A673 (cell line): ENCODE measurements around the gene BLCAP.

Source experiments
- EZH2 ChIP-seq: fragments of 200-600 bp; sonication (generic); IDR thresholded peaks from 2 replicates; pipeline ENCODE4 v1.6.1; 2017; ENCODE audit warnings: borderline replicate concordance, low read depth, mild to moderate bottlenecking, mixed read lengths, antibody characterized with exemption, low read length; ENCODE audit not compliant: poor library complexity, severe bottlenecking
- TF ChIP-seq, protein P1 (sequence below): fragments of 300-800, 200-600 bp; sonication (generic); conservative IDR thresholded peaks from 2 replicates; pipeline ENCODE4 v1.5.1; 2017; ENCODE audit warnings: low read depth, mild to moderate bottlenecking, antibody characterized with exemption, low read length, moderate library complexity, mixed read lengths

DNA sequence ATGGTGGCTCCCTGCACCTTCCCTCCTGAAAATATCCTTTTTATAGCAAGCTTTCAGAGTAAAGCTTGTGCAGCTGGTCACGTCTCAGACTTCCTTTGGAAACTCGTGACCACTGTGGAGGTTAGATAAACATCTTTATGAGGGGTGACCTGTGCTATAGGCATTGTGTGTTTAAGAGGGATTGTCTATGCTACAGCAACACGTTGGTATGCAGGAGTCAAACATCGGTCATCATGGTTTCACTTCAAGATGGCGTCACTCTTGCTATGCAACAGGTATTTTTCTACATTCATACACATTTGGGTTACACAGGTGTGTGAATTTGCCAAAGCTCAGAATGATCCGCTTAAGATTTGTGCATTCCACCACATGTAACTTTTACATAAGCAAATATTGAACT lies 14.6 kb upstream of the BLCAP start:
- TF ChIP-seq, protein P1, sequence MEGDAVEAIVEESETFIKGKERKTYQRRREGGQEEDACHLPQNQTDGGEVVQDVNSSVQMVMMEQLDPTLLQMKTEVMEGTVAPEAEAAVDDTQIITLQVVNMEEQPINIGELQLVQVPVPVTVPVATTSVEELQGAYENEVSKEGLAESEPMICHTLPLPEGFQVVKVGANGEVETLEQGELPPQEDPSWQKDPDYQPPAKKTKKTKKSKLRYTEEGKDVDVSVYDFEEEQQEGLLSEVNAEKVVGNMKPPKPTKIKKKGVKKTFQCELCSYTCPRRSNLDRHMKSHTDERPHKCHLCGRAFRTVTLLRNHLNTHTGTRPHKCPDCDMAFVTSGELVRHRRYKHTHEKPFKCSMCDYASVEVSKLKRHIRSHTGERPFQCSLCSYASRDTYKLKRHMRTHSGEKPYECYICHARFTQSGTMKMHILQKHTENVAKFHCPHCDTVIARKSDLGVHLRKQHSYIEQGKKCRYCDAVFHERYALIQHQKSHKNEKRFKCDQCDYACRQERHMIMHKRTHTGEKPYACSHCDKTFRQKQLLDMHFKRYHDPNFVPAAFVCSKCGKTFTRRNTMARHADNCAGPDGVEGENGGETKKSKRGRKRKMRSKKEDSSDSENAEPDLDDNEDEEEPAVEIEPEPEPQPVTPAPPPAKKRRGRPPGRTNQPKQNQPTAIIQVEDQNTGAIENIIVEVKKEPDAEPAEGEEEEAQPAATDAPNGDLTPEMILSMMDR, result no peak
- TF ChIP-seq EZH2, result no peak
